PC-9 (cell line): ENCODE measurements around the gene MYADM.

ENCODE experiments used
- CTCF ChIP-seq: fragments of 200-600 bp; sonication (generic); conservative IDR thresholded peaks from 2 replicates; pipeline ENCODE4 v1.6.1; 2017; ENCODE audit warnings: mixed run types, antibody characterized with exemption, mild to moderate bottlenecking, moderate library complexity
- EZH2 ChIP-seq: fragments of 200-600 bp; sonication (generic); IDR thresholded peaks from 2 replicates; pipeline ENCODE4 v1.8.0; 2017; ENCODE audit warnings: antibody characterized with exemption, low read depth

DNA sequence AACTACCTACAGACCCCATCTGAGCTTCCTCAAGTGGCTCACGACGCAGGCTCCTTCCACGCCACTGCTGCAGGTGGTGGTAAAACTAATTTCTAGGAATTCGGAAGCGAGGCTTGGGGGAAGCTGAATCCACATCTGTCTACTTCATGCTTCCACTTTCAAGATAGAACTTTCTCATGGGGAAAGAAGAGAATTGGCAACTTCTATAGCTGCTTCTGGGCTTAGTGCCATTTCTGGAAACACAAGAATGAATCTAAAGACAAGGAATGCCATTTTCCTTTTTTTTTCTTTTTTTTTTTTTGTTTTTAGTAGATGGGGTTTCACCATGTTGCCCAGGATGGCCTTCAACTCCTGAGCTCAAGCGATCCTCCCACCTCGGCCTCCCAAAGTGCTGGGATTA is 40.8 kb upstream of the MYADM start:
- no peak for TF ChIP-seq CTCF
- TF ChIP-seq EZH2, result no peak
